Measurements from ENCODE around the gene NPC2. TPM values are rescaled to one million over a fixed set of nuclear protein-coding genes. Genes with fewer than 3 reads are reported as not detected.

The NPC2 gene
- polyA plus RNA-seq, 1 donor = 431 TPM

DNA sequence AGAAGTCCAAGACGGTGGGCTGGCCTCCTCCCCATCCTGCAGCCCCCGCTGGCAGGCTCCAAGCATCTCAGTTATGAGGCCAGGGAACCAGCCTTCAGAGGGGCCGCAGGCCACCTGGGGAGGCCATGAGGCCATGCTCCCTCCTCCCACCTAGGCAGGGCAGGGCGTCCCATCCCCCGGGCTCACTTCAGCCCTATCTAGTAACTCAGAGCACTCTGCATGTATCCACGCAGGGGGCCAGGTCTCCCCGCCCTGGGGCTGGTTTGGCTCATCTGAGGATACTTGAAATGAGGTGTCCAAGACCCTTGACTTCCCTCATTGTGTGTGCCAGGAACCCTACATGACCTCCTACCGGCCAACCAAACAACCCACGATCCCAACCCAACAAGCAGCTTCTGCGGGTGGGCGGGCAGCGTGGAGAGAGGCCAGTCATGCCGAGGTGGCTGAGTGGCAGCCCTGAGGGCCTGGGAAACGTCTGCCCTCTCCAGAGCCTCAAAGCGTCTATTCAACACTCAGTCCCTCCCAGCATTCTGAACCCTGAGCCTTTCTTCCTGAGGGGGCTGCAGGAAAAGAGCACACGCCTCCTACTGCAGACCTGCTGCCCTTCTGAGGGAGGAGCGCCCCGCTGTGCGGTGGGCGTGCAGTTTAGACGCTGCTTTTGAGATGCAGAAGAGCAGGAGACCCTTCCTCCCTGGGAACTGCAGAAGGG lies 17.3 kb upstream of the NPC2 start:
- no peak overlapping the region for H3K4me3 ChIP-seq (ENCODE audit: low read length)
- H3K36me3 ChIP-seq (ENCODE audit: control insufficient read depth, insufficient read depth, low read length) = no peaks in the 10 kb centered on the region
- peaks cover 20% of the 10 kb centered on the region for H3K27me3 ChIP-seq (ENCODE audit: control insufficient read depth, insufficient read depth, low read length)
- no peaks in the 10 kb centered on the region for H3K4me1 ChIP-seq (ENCODE audit: control insufficient read depth, insufficient read depth, low read length)
- no peaks in the 10 kb centered on the region for H3K9me3 ChIP-seq (ENCODE audit: control insufficient read depth, low read depth, low read length)
- no CpG with 5 or more reads among the region's 21 CpGs for WGBS (ENCODE audit: insufficient coverage, low lambda C conversion rate)
- no peak overlapping the region for H3K27ac ChIP-seq (ENCODE audit: low read length)
- no peak for DNase-seq

DNA sequence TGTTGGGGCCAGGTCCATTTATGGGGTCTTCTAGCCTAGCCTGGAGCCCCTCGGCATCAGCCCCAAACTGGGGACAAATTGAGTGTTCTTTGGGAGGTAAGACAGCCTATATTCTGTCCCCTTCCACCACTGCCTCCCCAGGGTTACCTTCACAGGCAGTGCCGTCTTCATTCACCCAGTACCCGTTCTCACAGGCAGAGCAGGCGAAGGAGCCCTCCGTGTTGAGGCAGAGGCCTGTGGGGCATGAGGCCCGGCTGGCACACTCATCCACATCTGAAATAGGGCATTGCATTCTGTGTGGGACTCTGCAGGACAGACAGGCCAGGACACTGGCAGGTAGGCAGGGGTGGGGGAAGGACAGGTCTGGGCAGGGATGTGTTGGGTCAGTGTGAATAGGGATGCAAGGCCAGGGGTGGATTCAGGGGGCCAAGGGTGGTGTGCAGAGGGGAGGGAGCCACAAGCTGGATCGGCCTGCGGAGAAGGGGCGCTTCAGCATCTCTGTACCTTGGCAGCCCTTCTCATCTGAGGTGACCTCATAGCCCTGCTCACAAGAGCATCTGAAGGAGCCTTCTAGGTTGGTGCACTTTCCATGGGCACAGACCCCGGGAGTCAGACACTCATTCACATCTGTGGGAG lies 16.6 kb upstream of the NPC2 start:
- no CpG with 5 or more reads among the region's 10 CpGs for WGBS (ENCODE audit: insufficient coverage, low lambda C conversion rate)
- H3K9me3 ChIP-seq (ENCODE audit: control insufficient read depth, low read depth, low read length) = no peaks in the 10 kb centered on the region
- peaks cover 20% of the 10 kb centered on the region for H3K27me3 ChIP-seq (ENCODE audit: control insufficient read depth, insufficient read depth, low read length)
- no peak for DNase-seq
- no peak overlapping the region for H3K27ac ChIP-seq (ENCODE audit: low read length)
- H3K4me1 ChIP-seq (ENCODE audit: control insufficient read depth, insufficient read depth, low read length) = no peaks in the 10 kb centered on the region
- H3K4me3 ChIP-seq (ENCODE audit: low read length) = no peak overlapping the region
- no peaks in the 10 kb centered on the region for H3K36me3 ChIP-seq (ENCODE audit: control insufficient read depth, insufficient read depth, low read length)

DNA sequence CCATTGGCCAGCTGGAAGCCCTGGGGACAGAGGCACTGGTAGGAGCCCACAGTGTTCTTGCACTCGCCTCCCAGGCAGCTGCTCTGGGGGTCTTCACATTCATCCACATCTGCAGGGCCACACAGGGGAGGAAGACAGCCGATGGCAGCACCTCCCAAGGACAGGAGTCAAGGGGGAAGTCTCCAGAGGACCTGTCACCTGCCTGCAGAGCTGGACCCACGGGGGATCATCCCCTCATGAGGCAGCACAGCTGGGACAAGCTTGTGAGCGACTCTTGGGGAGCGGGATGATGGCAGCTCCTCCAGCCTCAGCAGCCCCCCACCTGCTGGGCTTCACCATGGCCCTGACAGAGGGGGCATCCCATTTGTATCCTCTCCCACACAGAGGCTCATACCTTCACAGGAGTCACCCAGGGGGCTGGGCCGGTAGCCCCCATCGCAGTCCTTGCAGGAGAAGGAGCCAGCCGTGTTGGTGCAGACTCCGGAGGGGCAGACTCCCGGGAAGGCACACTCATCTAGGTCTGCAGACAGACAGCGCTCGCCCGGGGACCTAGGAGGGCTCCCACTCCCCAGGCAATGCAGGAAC lies 15.8 kb upstream of the NPC2 start:
- no peaks in the 10 kb centered on the region for H3K9me3 ChIP-seq (ENCODE audit: control insufficient read depth, low read depth, low read length)
- H3K4me3 ChIP-seq (ENCODE audit: low read length) = no peak overlapping the region
- DNase-seq = no peak
- no peaks in the 10 kb centered on the region for H3K4me1 ChIP-seq (ENCODE audit: control insufficient read depth, insufficient read depth, low read length)
- H3K36me3 ChIP-seq (ENCODE audit: control insufficient read depth, insufficient read depth, low read length) = no peaks in the 10 kb centered on the region
- H3K27ac ChIP-seq (ENCODE audit: low read length) = no peak overlapping the region
- WGBS (ENCODE audit: insufficient coverage, low lambda C conversion rate) = no CpG with 5 or more reads among the region's 13 CpGs
- peaks cover 20% of the 10 kb centered on the region for H3K27me3 ChIP-seq (ENCODE audit: control insufficient read depth, insufficient read depth, low read length)

DNA sequence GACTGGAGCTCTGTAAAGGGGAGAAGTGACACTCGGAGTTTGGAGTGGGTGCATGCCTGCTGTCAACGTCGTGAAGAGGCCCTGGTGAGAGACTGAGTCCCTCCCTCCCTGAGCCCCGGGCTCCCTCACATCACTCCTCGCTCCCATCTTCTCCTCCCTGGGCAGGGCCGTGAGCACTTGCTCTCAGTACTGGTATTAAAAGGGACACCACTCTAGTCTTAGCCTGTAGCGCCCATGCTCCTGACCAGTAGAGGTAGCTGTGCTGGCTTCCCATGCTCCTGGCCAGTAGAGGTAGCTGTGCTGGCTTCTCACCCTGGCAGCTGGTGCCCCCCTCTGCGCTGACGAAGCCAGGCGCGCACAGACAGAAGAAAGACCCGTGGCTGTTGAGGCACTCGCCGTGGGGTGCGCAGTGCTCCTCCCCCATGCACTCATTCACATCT lies 15.2 kb upstream of the NPC2 start:
- Histone ChIP-seq H3K4me1 (ENCODE audit: control insufficient read depth, insufficient read depth, low read length) (no peaks in the 10 kb centered on the region), H3K27me3 (ENCODE audit: control insufficient read depth, insufficient read depth, low read length) (peaks cover 20% of the 10 kb centered on the region), H3K9me3 (ENCODE audit: control insufficient read depth, low read depth, low read length) (no peaks in the 10 kb centered on the region), H3K27ac (ENCODE audit: low read length) (no peak overlapping the region), H3K36me3 (ENCODE audit: control insufficient read depth, insufficient read depth, low read length) (no peaks in the 10 kb centered on the region), H3K4me3 (ENCODE audit: low read length) (no peak overlapping the region)
- WGBS (ENCODE audit: insufficient coverage, low lambda C conversion rate) = no CpG with 5 or more reads among the region's 15 CpGs
- DNase-seq = no peak

DNA sequence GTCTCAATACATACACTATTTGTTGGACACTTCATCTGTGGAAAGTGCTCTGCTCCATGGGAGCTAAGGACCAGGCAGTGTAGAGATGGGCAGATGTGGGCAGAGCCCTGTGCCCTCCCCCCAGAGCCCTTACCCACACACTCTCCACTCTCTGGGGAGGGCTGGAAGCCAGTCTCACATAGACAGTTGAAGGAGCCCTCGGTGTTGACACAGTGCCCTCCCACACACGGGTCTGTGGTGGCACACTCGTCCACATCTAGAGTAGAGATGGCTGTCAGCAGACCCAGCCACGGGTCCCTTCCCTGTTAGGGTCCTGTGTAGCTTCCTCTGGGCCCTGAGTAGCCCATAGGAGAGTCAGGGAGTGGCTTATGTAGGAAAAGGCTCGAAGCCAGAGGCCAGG lies 14.7 kb upstream of the NPC2 start:
- H3K4me1 ChIP-seq (ENCODE audit: control insufficient read depth, insufficient read depth, low read length) = no peaks in the 10 kb centered on the region
- no peaks in the 10 kb centered on the region for H3K36me3 ChIP-seq (ENCODE audit: control insufficient read depth, insufficient read depth, low read length)
- H3K9me3 ChIP-seq (ENCODE audit: control insufficient read depth, low read depth, low read length) = no peaks in the 10 kb centered on the region
- H3K27me3 ChIP-seq (ENCODE audit: control insufficient read depth, insufficient read depth, low read length) = peaks cover 20% of the 10 kb centered on the region
- no peak overlapping the region for H3K27ac ChIP-seq (ENCODE audit: low read length)
- no CpG with 5 or more reads among the region's 5 CpGs for WGBS (ENCODE audit: insufficient coverage, low lambda C conversion rate)
- no peak for DNase-seq
- no peak overlapping the region for H3K4me3 ChIP-seq (ENCODE audit: low read length)

DNA sequence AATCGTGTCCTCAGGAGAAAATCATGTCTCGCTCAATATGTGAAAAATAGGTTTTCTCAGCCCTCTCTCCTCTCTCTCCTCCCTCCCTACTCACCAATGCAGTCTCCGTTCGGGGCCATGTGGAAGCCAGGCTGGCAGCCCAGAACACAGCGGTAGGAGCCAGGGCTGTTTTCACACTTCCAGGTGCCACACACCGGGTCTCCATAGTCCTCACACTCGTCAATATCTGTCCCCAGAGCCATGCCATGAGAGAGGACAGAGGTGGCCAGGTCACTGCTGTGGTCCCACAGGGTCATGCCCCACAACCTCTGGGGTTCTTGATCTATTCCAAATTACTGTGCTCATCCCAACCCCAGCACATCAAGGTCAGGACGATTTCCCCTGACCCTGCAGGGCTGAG lies 14.0 kb upstream of the NPC2 start:
- Histone ChIP-seq H3K4me3 (ENCODE audit: low read length) (no peak overlapping the region), H3K4me1 (ENCODE audit: control insufficient read depth, insufficient read depth, low read length) (no peaks in the 10 kb centered on the region), H3K27ac (ENCODE audit: low read length) (no peak overlapping the region), H3K27me3 (ENCODE audit: control insufficient read depth, insufficient read depth, low read length) (peaks cover 20% of the 10 kb centered on the region), H3K36me3 (ENCODE audit: control insufficient read depth, insufficient read depth, low read length) (no peaks in the 10 kb centered on the region), H3K9me3 (ENCODE audit: control insufficient read depth, low read depth, low read length) (no peaks in the 10 kb centered on the region)
- no CpG with 5 or more reads among the region's 8 CpGs for WGBS (ENCODE audit: insufficient coverage, low lambda C conversion rate)
- DNase-seq = no peak

DNA sequence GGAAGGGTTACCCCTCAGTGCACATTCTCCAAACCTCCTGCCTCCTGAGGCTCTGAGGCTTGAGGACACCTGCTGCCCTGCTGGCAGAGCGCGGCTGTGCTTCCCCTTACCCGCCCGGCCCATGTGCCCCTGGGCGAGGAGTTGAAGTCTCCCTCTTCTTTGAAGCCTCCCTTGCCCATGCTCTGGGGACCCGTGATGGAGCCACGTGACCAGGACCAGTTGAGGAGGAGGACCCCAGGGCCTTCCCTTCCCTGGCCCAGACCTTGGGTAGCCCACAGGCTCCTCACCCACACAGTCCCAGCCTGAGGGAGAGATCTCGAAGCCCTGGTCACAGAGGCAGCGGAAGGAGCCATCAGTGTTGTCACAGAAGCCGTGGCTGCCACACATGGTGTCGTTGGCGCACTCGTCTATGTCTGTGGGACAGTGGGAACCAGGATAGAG lies 13.3 kb upstream of the NPC2 start:
- Histone ChIP-seq H3K9me3 (ENCODE audit: control insufficient read depth, low read depth, low read length) (no peaks in the 10 kb centered on the region), H3K27ac (ENCODE audit: low read length) (no peak overlapping the region), H3K36me3 (ENCODE audit: control insufficient read depth, insufficient read depth, low read length) (no peaks in the 10 kb centered on the region), H3K4me1 (ENCODE audit: control insufficient read depth, insufficient read depth, low read length) (no peaks in the 10 kb centered on the region), H3K4me3 (ENCODE audit: low read length) (no peak overlapping the region), H3K27me3 (ENCODE audit: control insufficient read depth, insufficient read depth, low read length) (peaks cover 17% of the 10 kb centered on the region)
- no CpG with 5 or more reads among the region's 13 CpGs for WGBS (ENCODE audit: insufficient coverage, low lambda C conversion rate)
- no peak for DNase-seq

DNA sequence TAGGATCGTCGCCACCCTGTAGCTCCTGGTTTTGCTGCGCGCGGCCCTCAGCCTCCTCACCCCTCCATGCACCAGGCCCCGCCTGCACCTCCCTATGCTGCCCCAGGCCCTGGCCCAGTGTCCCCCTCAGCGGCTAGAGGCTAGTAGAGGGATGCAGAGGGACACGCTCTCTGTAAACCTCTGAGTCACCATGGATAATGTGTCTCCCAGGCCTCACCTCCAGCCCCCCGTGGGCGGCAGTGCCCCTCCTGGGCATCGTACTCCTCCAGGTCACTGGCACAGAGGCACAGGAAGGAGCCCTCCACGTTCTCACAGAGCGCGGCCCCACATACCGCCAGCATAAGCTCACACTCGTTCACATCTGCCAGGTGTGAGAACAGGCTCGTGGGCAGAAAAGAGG lies 12.7 kb upstream of the NPC2 start:
- Histone ChIP-seq H3K27me3 (ENCODE audit: control insufficient read depth, insufficient read depth, low read length) (peaks cover 17% of the 10 kb centered on the region), H3K27ac (ENCODE audit: low read length) (no peak overlapping the region), H3K4me1 (ENCODE audit: control insufficient read depth, insufficient read depth, low read length) (no peaks in the 10 kb centered on the region), H3K9me3 (ENCODE audit: control insufficient read depth, low read depth, low read length) (no peaks in the 10 kb centered on the region), H3K4me3 (ENCODE audit: low read length) (no peak overlapping the region), H3K36me3 (ENCODE audit: control insufficient read depth, insufficient read depth, low read length) (no peaks in the 10 kb centered on the region)
- no CpG with 5 or more reads among the region's 17 CpGs for WGBS (ENCODE audit: insufficient coverage, low lambda C conversion rate)
- no peak for DNase-seq

DNA sequence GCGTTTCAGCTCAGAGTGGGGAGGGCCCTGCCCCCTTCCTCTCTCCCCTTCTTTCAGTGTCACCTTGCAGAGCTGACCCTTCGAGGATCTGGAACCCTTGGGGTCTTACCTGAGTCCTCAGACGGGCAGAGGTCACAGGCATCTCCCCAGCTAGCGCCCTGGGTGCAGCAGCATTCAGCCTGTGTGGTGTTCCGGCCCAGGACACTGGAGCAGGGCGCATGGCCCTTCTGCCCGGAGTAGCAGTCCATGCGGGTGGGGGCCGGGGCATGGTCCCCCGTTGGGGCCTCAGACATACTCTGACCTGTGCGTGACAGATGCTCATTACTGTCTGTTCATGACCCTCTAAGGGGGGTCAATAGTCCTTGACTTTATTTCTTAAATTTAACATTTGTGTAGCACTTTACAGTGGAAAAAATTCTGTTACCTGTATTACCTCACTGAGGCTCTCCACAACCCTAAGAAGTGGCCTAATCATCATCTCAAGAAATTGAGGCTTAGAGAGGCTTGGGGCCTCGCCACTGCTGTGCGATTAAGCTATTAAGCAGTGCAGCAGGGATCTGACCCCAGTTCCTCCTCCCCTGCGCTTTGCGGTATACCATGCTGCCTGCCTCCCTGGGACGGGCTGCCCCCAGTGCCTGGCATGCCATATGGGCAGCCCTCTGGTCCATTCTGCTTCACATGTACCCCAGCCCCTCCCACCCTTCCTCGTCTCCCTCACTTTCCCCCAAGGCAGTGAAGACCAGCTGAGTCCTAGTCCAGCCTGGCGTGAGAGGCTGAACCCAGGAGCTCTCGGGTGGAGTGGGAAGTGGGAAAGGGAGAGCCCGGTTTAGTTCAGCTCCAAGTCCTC lies 12.0 kb upstream of the NPC2 start:
- no CpG with 5 or more reads among the region's 20 CpGs for WGBS (ENCODE audit: insufficient coverage, low lambda C conversion rate)
- Histone ChIP-seq H3K4me3 (ENCODE audit: low read length) (no peak overlapping the region), H3K27ac (ENCODE audit: low read length) (no peak overlapping the region), H3K4me1 (ENCODE audit: control insufficient read depth, insufficient read depth, low read length) (no peaks in the 10 kb centered on the region), H3K27me3 (ENCODE audit: control insufficient read depth, insufficient read depth, low read length) (peaks cover 11% of the 10 kb centered on the region), H3K9me3 (ENCODE audit: control insufficient read depth, low read depth, low read length) (no peaks in the 10 kb centered on the region), H3K36me3 (ENCODE audit: control insufficient read depth, insufficient read depth, low read length) (no peaks in the 10 kb centered on the region)
- no peak for DNase-seq

DNA sequence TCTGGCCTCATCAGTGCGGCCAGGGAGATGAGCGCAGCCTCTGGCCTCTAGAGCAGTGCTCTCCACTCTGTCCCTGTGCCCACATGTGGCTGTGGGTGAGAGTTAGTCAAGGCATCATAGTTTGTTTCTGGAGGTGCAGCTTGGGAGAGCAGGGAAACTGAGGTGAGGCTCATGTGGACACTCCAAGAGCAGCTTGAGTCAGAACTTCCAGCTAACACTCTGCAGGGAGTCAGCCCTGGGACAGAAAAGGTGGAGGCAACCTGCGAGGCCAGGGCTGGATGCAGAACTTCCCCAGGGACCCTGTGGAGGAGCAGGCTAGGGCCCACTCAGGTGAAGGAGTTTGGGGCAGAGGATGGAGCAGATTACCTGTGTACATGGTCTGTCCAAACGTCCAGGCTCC lies 11.3 kb upstream of the NPC2 start:
- WGBS (ENCODE audit: insufficient coverage, low lambda C conversion rate) = no CpG with 5 or more reads among the region's 4 CpGs
- peaks cover 9% of the 10 kb centered on the region for H3K27me3 ChIP-seq (ENCODE audit: control insufficient read depth, insufficient read depth, low read length)
- H3K27ac ChIP-seq (ENCODE audit: low read length) = no peak overlapping the region
- H3K36me3 ChIP-seq (ENCODE audit: control insufficient read depth, insufficient read depth, low read length) = no peaks in the 10 kb centered on the region
- DNase-seq = no peak
- H3K9me3 ChIP-seq (ENCODE audit: control insufficient read depth, low read depth, low read length) = no peaks in the 10 kb centered on the region
- no peaks in the 10 kb centered on the region for H3K4me1 ChIP-seq (ENCODE audit: control insufficient read depth, insufficient read depth, low read length)
- no peak overlapping the region for H3K4me3 ChIP-seq (ENCODE audit: low read length)

Data from large intestine (tissue), 3 donors.